Measurements from ENCODE around the gene CRYBB1. TPM values are rescaled to one million over a fixed set of nuclear protein-coding genes. Genes with fewer than 3 reads are reported as not detected.

The CRYBB1 gene
- total and polyA plus RNA-seq, 4 donors: 0.14 to 1.1 (median 0.45) TPM

DNA sequence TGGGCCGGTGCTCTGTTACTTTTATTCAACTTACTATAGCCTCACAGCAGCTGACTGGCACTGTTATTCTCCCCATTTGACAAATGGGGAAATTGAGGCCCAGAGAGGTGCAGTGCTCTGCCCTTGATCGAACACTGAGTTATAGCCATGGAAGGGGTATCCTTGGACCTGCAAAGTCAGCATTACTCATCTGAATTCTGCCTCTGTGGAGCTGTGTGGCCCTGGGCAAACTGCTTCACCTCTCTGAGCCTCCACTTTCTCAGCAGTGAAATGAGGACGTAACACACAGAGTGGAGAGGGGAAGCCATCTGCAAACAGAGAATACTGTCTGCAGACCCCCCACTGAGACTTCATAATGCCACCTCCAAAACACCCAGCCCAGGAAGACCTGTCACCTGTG lies 53.2 kb downstream of the CRYBB1 start:
- no peak overlapping the region for H3K27ac ChIP-seq (ENCODE audit: low read depth in 1 of 2, low read length in 1 of 2)
- no peaks in the 10 kb centered on the region for H3K27me3 ChIP-seq (ENCODE audit: control insufficient read depth in 3 of 3, insufficient read depth in 3 of 3, low read length in 2 of 3)
- H3K9me3 ChIP-seq (ENCODE audit: control insufficient read depth in 4 of 4, insufficient read depth in 3 of 4, low read length in 3 of 4): no peaks in the 10 kb centered on the region
- 88 to 93% methylated on average over 3 of the region's 3 CpGs for WGBS, 2 donors
- H3K4me3 ChIP-seq: no peak overlapping the region
- peaks cover 0 to 10% (median 0%) of the 10 kb centered on the region in 4 donors for H3K36me3 ChIP-seq (ENCODE audit: control insufficient read depth in 4 of 4, insufficient read depth in 4 of 4, low read length in 4 of 4)
- TF ChIP-seq, protein P1, sequence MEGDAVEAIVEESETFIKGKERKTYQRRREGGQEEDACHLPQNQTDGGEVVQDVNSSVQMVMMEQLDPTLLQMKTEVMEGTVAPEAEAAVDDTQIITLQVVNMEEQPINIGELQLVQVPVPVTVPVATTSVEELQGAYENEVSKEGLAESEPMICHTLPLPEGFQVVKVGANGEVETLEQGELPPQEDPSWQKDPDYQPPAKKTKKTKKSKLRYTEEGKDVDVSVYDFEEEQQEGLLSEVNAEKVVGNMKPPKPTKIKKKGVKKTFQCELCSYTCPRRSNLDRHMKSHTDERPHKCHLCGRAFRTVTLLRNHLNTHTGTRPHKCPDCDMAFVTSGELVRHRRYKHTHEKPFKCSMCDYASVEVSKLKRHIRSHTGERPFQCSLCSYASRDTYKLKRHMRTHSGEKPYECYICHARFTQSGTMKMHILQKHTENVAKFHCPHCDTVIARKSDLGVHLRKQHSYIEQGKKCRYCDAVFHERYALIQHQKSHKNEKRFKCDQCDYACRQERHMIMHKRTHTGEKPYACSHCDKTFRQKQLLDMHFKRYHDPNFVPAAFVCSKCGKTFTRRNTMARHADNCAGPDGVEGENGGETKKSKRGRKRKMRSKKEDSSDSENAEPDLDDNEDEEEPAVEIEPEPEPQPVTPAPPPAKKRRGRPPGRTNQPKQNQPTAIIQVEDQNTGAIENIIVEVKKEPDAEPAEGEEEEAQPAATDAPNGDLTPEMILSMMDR (IDR thresholded peaks at IDR 0.05; ENCODE audit: control extremely low read depth, extremely low read depth): no peak
- DNase-seq: no peak
- H3K4me1 ChIP-seq (ENCODE audit: control insufficient read depth in 5 of 5, insufficient read depth in 5 of 5, low read length in 5 of 5): peaks cover 0 to 11% (median 0%) of the 10 kb centered on the region in 5 donors
- no peak for ATAC-seq (ENCODE audit: insufficient read depth, low FRiP score)
- no peak overlapping the region for H3K9ac ChIP-seq (ENCODE audit: insufficient read depth in 1 of 2, low read length in 2 of 2)

DNA sequence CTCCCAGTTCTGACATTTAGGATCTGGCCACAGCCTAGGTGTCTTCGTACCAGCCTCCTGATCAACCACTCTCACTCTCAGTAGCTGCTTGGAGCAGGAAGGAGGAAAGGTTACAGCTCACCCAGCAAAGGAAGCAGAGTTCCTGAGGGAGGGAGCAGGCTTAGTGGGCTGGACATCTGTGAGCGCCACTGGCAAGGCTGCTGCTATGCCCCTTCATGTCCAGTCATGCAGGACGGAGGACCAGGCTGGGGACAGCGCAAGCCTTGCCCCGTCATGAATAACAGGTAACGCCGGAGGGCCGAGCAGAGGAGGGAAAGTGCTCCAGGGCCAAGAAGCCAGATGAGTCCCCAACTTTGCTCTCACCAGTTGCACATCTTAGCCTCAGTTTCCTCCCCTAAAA lies 53.6 kb downstream of the CRYBB1 start:
- Histone ChIP-seq H3K9me3 (ENCODE audit: control insufficient read depth in 4 of 4, insufficient read depth in 3 of 4, low read length in 3 of 4) (no peaks in the 10 kb centered on the region), H3K9ac (ENCODE audit: insufficient read depth in 1 of 2, low read length in 2 of 2) (no peak overlapping the region), H3K4me1 (ENCODE audit: control insufficient read depth in 5 of 5, insufficient read depth in 5 of 5, low read length in 5 of 5) (peaks cover 0 to 9% (median 0%) of the 10 kb centered on the region in 5 donors), H3K27me3 (ENCODE audit: control insufficient read depth in 3 of 3, insufficient read depth in 3 of 3, low read length in 2 of 3) (no peaks in the 10 kb centered on the region), H3K27ac (ENCODE audit: low read depth in 1 of 2, low read length in 1 of 2) (no peak overlapping the region), H3K4me3 (no peak overlapping the region), H3K36me3 (ENCODE audit: control insufficient read depth in 4 of 4, insufficient read depth in 4 of 4, low read length in 4 of 4) (peaks cover 0 to 10% (median 0%) of the 10 kb centered on the region in 4 donors)
- 67 to 87% methylated on average over 8 of the region's 8 CpGs for WGBS, 2 donors
- ATAC-seq (ENCODE audit: insufficient read depth, low FRiP score): no peak
- TF ChIP-seq, protein P1 (IDR thresholded peaks at IDR 0.05; ENCODE audit: control extremely low read depth, extremely low read depth): no peak
- no peak for DNase-seq

DNA sequence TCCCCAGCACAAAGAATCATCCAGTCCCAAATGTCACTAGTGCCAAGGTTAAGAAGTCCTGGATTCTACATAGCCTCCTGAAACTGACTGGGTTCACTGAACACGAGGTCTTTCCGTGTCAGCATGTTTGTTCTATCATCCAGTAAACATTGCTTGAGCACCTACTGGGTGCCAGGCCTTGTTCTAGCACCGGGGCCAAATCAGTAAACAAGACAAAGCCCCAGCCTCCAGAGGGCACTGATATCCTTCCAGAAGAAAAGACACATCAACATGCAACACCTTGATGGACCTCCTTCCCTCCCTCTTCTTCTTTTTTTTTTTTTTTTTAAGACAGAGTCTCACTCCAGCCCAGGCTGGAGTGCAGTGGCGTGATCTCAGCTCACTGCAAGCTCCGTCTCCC lies 54.8 kb downstream of the CRYBB1 start:
- 64 to 88% methylated on average over 5 of the region's 5 CpGs for WGBS, 2 donors
- Histone ChIP-seq H3K27me3 (ENCODE audit: control insufficient read depth in 3 of 3, insufficient read depth in 3 of 3, low read length in 2 of 3) (no peaks in the 10 kb centered on the region), H3K4me3 (no peak overlapping the region), H3K27ac (ENCODE audit: low read depth in 1 of 2, low read length in 1 of 2) (no peak overlapping the region), H3K4me1 (ENCODE audit: control insufficient read depth in 5 of 5, insufficient read depth in 5 of 5, low read length in 5 of 5) (peaks cover 0 to 9% (median 0%) of the 10 kb centered on the region in 5 donors), H3K9ac (ENCODE audit: insufficient read depth in 1 of 2, low read length in 2 of 2) (no peak overlapping the region), H3K9me3 (ENCODE audit: control insufficient read depth in 4 of 4, insufficient read depth in 3 of 4, low read length in 3 of 4) (no peaks in the 10 kb centered on the region), H3K36me3 (ENCODE audit: control insufficient read depth in 4 of 4, insufficient read depth in 4 of 4, low read length in 4 of 4) (peaks cover 0 to 10% (median 0%) of the 10 kb centered on the region in 4 donors)
- ATAC-seq (ENCODE audit: insufficient read depth, low FRiP score) (no peak), DNase-seq (no peak)
- TF ChIP-seq, protein P1 (IDR thresholded peaks at IDR 0.05; ENCODE audit: control extremely low read depth, extremely low read depth): no peak
